Vagina (tissue), 2 donors: Measurements from ENCODE around the gene JAKMIP1.

Source experiments
- POLR2A ChIP-seq, 2 donors: fragments of 450-650 bp; IDR thresholded peaks; one replicate each; pipeline ENCODE4 v1.6.1; 2017; ENCODE audit warnings: antibody characterized with exemption in 2 of 2, mild to moderate bottlenecking in 2 of 2, moderate library complexity in 2 of 2
- POLR2AphosphoS5 ChIP-seq, 2 donors: sonication (generic); formaldehyde crosslinking; IDR thresholded peaks; one replicate each; pipeline ENCODE4 v1.9.0; 2017; ENCODE audit warnings: antibody characterized with exemption in 2 of 2, mild to moderate bottlenecking in 2 of 2, low read depth in 1 of 2; ENCODE audit not compliant: insufficient read depth in 1 of 2
- TF ChIP-seq, protein P1 (sequence below), 3 experiments: fragments of 450-650 bp in 2 of 3; fragments of 200-600 bp in 1 of 3; sonication (generic) in 1 of 3; IDR thresholded peaks; one replicate each; pipeline ENCODE4 v1.5.1; 2017 to 2019; ENCODE audit warnings: antibody characterized with exemption in 3 of 3, mild to moderate bottlenecking in 2 of 3, moderate library complexity in 2 of 3

DNA sequence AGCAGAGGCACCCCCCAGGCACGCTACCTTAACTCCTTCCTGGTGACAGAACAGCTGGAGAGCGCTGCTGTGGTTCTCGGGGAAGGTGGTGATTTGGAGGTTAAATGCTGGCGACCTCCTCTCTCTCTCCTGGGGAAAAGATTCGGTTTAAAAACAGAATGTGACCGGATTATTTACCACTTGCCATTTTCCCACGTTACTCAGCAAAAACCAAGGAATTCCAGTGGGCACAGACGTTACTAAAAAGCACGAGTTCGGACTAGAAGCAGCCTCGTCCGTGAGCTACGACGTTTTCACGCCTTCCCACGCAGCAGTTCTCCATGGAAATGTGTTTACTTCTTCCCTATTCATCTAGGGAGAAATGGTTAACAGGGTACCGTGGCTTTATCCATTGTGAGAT lies 149.8 kb downstream of the JAKMIP1 start:
- TF ChIP-seq, protein P1, sequence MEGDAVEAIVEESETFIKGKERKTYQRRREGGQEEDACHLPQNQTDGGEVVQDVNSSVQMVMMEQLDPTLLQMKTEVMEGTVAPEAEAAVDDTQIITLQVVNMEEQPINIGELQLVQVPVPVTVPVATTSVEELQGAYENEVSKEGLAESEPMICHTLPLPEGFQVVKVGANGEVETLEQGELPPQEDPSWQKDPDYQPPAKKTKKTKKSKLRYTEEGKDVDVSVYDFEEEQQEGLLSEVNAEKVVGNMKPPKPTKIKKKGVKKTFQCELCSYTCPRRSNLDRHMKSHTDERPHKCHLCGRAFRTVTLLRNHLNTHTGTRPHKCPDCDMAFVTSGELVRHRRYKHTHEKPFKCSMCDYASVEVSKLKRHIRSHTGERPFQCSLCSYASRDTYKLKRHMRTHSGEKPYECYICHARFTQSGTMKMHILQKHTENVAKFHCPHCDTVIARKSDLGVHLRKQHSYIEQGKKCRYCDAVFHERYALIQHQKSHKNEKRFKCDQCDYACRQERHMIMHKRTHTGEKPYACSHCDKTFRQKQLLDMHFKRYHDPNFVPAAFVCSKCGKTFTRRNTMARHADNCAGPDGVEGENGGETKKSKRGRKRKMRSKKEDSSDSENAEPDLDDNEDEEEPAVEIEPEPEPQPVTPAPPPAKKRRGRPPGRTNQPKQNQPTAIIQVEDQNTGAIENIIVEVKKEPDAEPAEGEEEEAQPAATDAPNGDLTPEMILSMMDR (IDR thresholded peaks at IDR 0.05) = no peak
- TF ChIP-seq POLR2A (IDR thresholded peaks at IDR 0.05) (no peak), POLR2AphosphoS5 (IDR thresholded peaks at IDR 0.05; ENCODE audit: insufficient read depth in 1 of 2, low read depth in 1 of 2) (no peak)
